ENCODE results near the gene ARPC1B. TPM values are rescaled to one million over a fixed set of nuclear protein-coding genes. Genes with fewer than 3 reads are reported as not detected.

Gene ARPC1B
- total and polyA plus RNA-seq, 9 of the 15 experiments (the other 6 are each of a cell fraction or from before 2014, with no cell fraction given) = 6.7 to 357 (median 211) TPM

DNA sequence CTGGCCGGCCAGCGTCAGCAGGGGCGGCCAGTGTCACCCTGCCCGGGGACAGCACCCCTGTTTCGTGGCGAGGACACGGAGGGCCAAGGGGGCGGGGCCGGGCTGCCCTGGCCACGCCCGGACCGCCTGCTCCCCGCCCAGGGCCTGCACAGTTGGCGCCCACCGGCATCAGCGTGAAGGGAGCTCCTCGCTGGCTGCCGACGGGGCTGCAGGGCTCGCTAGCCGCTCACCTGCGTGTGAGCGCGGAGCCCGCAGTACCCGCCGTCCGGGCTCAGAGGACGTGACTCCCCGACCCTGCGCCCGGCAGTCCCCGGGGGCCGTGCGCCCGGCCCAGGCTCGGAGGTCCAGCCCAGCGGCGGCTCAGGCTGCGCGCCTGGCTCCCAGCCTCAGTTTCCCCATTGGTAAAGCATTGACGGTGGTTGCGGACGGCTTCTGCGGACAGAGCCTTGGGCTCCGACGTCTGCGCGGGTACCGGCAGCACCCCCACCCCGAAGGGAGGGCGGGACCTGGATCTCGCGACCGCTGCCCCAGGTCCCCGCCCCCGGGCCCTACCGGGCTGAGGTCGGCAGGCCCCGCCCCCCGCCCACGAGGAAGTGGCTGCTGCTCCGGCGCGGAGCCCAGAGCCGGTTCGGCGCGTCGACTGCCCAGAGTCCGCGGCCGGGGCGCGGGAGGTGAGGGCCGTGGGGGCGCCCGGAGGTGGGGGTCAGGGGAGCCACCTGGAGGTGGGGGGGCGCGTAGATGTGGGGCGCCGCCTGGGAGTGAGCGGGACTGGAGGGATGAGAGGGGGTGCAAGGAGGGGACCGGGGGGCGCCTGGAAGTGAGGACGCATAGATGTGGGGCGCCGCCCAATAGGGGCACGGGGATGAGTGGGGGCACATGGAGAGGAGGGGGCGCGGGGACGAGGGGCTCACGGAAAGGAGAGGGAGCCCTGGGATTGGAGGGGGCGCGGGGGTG, at the start of gene ARPC1B (continued):
- TF ChIP-seq PTRF (tag; IDR thresholded peaks at IDR 0.05) = no peak
- TF ChIP-seq ZNF785 (CRISPR knock-in tag; IDR thresholded peaks at IDR 0.05) = no peak
- no peak for TF ChIP-seq SRSF9 (IDR thresholded peaks at IDR 0.05; ENCODE audit: borderline replicate concordance, low read depth, low read length)
- TF ChIP-seq SRSF7 (optimal IDR thresholded peaks at IDR 0.05; ENCODE audit: low read depth, low read length) = no peak
- no peak for TF ChIP-seq GTF2B (IDR thresholded peaks at IDR 0.05; ENCODE audit: extremely low read depth, insufficient read length)
- no peak for TF ChIP-seq ARID3A (IDR thresholded peaks at IDR 0.05; ENCODE audit: borderline replicate concordance, low read depth, low read length)
- no peak for TF ChIP-seq PCBP2 (IDR thresholded peaks at IDR 0.05; ENCODE audit: low read depth, low read length, poor library complexity, severe bottlenecking)
- no peak for TF ChIP-seq KDM1A (IDR thresholded peaks at IDR 0.05)
- 0 out of 2 replicates have a peak, but pooled peaks have one; percentile 31 for TF ChIP-seq MYC (IDR thresholded peaks at IDR 0.05; ENCODE audit: low read depth, low read length)
- no peak for TF ChIP-seq MYC (CRISPR knock-in tag; IDR thresholded peaks at IDR 0.05; ENCODE audit: borderline replicate concordance, low read depth)
- TF ChIP-seq CXXC5 (CRISPR knock-in tag; IDR thresholded peaks at IDR 0.05) = peak; percentile 68
- TF ChIP-seq, protein P1, sequence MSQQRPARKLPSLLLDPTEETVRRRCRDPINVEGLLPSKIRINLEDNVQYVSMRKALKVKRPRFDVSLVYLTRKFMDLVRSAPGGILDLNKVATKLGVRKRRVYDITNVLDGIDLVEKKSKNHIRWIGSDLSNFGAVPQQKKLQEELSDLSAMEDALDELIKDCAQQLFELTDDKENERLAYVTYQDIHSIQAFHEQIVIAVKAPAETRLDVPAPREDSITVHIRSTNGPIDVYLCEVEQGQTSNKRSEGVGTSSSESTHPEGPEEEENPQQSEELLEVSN (IDR thresholded peaks at IDR 0.05; ENCODE audit: borderline replicate concordance in 1 of 2, extremely low read depth in 1 of 2, insufficient read depth in 1 of 2, insufficient read length in 1 of 2, low read depth in 1 of 2, low read length in 1 of 2, poor library complexity in 1 of 2, severe bottlenecking in 1 of 2) = peak; percentile 62 to 86
- TF ChIP-seq NEUROD1 (IDR thresholded peaks at IDR 0.05; ENCODE audit: borderline replicate concordance, low read depth, low read length, partially characterized antibody) = peak; percentile 46
- no peak for TF ChIP-seq HOMEZ (CRISPR knock-in tag; IDR thresholded peaks at IDR 0.05)
- peak; percentile 48 for TF ChIP-seq ZBTB7A (IDR thresholded peaks at IDR 0.05; ENCODE audit: borderline replicate concordance, control insufficient read depth, low read depth, low read length)
- TF ChIP-seq CC2D1A (IDR thresholded peaks at IDR 0.05) = no peak
- TF ChIP-seq RB1 (IDR thresholded peaks at IDR 0.05; ENCODE audit: low read depth) = peak; percentile 80; the same call in 1 of the 2 replicates
- TF ChIP-seq XRCC3 (IDR thresholded peaks at IDR 0.05) = no peak
- 0 out of 2 replicates have a peak, but pooled peaks have one; percentile 38 for TF ChIP-seq SMAD4 (CRISPR knock-in tag; conservative IDR thresholded peaks at IDR 0.05)
- no peak for TF ChIP-seq YBX1 (IDR thresholded peaks at IDR 0.05)
- TF ChIP-seq BCOR (IDR thresholded peaks at IDR 0.05) = peak; percentile 73; the same call in 1 of the 2 replicates
- TF ChIP-seq RBM39 (optimal IDR thresholded peaks at IDR 0.05; ENCODE audit: low read depth, low read length) = no peak
- peak; percentile 61; the same call in 1 of the 2 replicates for TF ChIP-seq PML (IDR thresholded peaks at IDR 0.05; ENCODE audit: low read length)

Data from K562 (cell line).